IPS DF 6.9 (cell line): ENCODE data around the gene PSMA6.
A peak's percentile ranks its signal among the peaks of the same experiment; 100 is the strongest.
"Not testable (repeated sequence)": the region's sequence is repeated elsewhere in the genome, so short reads cannot be mapped to it uniquely, and the experiment has no call there.

Experiments
- DNase-seq: peaks from one replicate; pipeline ENCODE4 v3.0.0-alpha.2; 2013; ENCODE audit warnings: low read depth, low spot score
- H3K27ac ChIP-seq: one replicate; pipeline ENCODE4 v1.5.1; 2013; ENCODE audit warnings: low read length, control low read depth
- H3K27me3 ChIP-seq: 2 replicates; pipeline ENCODE4 v1.6.1; 2013; ENCODE audit warnings: mild to moderate bottlenecking, low read length; ENCODE audit not compliant: control insufficient read depth, insufficient read depth
- H3K36me3 ChIP-seq: 2 replicates; pipeline ENCODE4 v1.6.1; 2013; ENCODE audit warnings: low read length; ENCODE audit not compliant: control insufficient read depth, insufficient read depth
- H3K4me1 ChIP-seq: 2 replicates; pipeline ENCODE4 v1.6.1; 2013; ENCODE audit warnings: low read length; ENCODE audit not compliant: control insufficient read depth, insufficient read depth
- H3K4me3 ChIP-seq: 2 replicates; pipeline ENCODE4 v1.5.1; 2013; ENCODE audit warnings: mild to moderate bottlenecking, low read length
- H3K9me3 ChIP-seq: 2 replicates; pipeline ENCODE4 v1.6.1; 2013; ENCODE audit warnings: low read length, inconsistent platforms; ENCODE audit not compliant: control insufficient read depth, insufficient read depth
- WGBS: extraction: QIAGEN DNeasy Blood & Tissue Kit; methylation state at CpG from one replicate; pipeline ENCODE4 v1.1.7; 2013; ENCODE audit warnings: mixed read lengths, missing lambda C conversion rate; ENCODE audit not compliant: insufficient read length, insufficient coverage; 5-methylcytosine and 5-hydroxymethylcytosine counted together

Gene PSMA6

DNA sequence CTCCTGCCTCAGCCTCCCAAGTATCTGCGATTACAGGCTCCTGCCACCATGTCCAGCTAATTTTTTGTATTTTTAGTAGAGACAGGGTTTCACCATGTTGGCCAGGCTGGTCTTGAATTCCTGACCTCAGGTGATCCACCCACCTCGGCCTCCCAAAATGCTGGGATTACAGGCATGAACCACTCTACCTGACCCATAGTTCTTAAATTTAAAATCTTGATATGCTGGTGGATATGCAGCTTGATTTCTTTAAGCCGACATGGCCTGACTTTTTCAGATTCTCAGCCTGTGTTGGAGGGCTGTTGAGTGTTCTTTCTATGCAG lies 44.0 kb downstream of the PSMA6 start:
- no CpG with 5 or more reads among the region's 3 CpGs for WGBS
- not testable (repeated sequence) for H3K4me3 ChIP-seq, H3K4me1 ChIP-seq, H3K27me3 ChIP-seq, H3K36me3 ChIP-seq, H3K9me3 ChIP-seq, H3K27ac ChIP-seq, DNase-seq

DNA sequence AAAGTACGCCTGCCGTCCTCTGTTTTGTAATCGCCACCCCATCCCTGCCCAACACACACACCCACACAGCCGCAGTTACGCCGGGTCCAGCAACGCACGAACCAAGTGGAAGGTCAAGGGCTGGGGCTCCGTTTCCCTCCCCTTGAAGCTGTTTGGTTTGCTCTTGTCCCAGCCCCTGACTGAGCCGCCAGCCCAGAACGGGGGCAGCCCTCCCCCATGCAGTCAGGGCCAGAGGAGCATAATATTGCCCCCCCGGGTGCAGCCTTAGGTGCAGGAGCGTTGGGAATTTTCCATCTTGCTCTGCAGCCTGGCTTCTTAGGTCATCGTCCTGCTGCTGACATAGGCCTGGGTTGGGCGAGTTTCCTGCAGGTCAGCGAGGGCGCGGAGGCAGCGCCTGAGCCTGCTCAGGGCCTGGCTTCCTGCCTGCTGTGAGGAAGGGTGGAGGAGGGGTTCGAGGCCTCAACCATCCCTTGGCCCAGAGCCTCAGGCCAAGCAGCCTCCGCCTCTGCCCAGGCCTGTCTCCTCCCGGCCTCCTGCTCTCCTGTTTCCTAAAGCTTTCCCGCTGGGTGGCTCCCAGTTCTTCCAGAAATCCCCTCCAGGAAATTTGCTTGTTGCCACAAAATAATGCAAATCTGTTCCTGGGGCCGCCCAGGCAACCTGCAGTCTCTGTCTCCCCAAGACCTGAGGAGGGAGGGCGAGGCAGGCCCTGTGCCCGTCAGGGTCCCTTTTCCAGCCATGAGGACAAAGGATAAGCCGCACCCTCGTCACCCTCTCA lies 44.5 kb downstream of the PSMA6 start:
- Histone ChIP-seq H3K27me3 (no peaks in the 10 kb centered on the region), H3K4me3 (no peak overlapping the region), H3K9me3 (no peaks in the 10 kb centered on the region), H3K36me3 (no peaks in the 10 kb centered on the region), H3K4me1 (peaks cover 9% of the 10 kb centered on the region), H3K27ac (no peak overlapping the region)
- DNase-seq: peak; percentile 39
- WGBS: no CpG with 5 or more reads among the region's 28 CpGs

DNA sequence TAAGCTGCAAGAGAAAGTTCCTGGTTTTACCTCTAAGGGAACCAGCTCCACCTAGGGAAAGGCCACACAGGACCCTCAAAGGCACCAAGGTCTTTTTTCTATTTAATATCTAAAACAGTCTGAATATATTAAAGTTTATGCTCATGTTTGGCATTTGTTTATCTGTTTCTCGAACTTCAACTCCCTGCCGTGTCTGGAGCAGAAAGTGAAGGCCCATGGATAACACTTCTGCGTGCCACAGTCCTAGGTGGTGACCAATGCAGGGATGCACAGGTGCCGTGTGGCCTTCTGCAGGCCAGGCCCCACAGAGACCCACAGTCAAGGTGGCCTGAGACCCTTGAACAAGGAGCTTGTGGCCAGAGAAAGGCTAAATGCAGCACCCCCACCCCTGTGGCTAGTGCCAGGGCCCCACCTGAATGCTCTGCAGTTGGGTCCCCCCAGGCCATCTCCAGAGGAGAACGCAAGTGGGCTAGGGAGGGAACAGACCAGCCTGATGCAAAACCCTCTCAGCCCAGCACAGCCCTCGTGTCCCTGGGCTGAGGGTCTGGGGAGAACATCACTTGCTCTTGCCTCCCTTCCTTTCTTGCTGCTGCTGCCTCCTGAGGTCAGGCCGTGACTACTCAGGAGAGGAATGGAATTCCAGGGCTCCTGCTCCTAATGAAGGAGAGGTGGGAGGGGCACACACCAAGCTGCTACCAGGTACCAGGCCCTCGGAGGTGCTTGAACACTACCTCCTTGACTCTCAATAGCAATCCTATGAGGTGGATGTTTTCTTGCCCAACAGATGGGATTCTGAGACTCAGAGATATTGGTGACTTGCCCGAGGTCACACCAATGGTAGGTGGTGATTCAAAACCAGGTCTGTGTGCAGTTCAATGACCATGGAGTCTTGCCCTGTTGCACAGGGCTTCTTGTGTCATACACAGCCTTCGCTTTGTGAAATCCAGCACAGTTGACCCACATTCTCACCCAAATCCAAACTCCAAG lies 45.4 kb downstream of the PSMA6 start:
- Histone ChIP-seq H3K9me3 (no peaks in the 10 kb centered on the region), H3K27me3 (no peaks in the 10 kb centered on the region), H3K36me3 (no peaks in the 10 kb centered on the region), H3K4me3 (no peak overlapping the region), H3K27ac (no peak overlapping the region), H3K4me1 (peaks cover 9% of the 10 kb centered on the region)
- no CpG with 5 or more reads among the region's 10 CpGs for WGBS
- DNase-seq: no peak

DNA sequence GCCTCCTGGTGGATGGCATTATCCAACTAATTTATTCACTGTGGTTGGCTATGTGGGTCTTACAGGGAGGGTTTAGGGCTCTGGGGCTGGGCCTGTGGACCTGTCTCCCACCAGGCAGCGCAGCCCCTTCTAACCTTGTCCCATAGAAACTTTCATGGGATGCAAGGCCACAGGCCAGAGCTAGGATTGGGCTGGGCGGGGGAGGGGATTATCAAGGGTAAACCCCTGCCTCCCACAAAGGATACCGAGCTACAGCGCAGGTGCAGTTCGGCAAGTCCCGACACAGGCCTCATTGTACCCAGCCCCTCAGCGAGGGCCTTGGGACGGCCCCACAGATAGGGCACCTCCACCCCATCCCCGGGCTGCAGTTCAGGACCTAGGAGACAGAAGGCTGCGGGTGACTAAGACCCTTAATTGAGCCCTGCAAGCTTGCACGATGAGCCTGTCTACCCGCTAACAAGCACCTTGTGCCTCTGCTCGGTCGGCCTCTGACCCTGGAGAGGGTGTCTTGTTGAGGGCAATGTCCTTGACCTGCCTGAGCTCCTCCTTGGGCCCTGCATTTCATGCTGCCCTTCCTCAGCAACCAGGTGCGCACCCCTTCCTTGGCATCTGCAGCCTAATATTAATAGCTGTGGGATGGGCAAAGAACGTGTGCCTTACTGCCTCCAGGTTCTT lies 46.7 kb downstream of the PSMA6 start:
- Histone ChIP-seq H3K27me3 (no peaks in the 10 kb centered on the region), H3K4me1 (peaks cover 7% of the 10 kb centered on the region; the same call in 1 of the 2 replicates), H3K4me3 (no peak overlapping the region), H3K27ac (no peak overlapping the region), H3K9me3 (no peaks in the 10 kb centered on the region), H3K36me3 (no peaks in the 10 kb centered on the region)
- DNase-seq: no peak
- WGBS: no CpG with 5 or more reads among the region's 16 CpGs

DNA sequence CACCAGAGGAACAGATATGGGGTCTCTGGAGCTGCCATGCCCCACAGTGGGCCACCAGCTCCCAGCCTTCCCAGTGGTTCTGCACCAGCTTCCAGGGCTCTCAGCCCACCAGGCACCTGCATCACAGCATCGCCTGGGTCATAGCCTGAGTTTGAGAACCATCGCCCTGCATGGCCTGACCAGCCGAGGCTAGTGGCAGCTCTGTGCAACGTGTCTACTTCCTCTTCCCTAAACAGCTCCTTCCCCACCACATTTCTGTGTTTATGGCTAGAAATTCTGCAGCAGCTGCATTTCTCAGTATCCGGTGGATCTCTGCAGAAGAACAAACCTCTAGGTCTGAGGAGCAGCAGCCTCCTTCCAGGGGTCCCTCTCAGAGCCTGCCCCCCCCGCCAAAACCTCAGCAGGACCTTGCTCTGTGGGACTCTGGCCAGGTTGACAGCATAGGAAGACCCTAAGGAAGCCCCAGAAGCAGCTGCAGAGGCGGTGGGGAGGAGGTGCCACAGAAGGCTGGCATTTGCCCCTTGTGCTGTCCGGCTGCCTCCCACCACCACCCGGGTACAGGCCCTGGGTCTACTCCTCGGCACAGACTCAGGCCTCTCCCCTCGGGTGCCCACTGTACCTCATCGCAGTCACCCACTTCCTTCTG lies 47.7 kb downstream of the PSMA6 start:
- WGBS: no CpG with 5 or more reads among the region's 12 CpGs
- no peak for DNase-seq
- Histone ChIP-seq H3K27ac (no peak overlapping the region), H3K4me1 (peaks cover 7% of the 10 kb centered on the region; the same call in 1 of the 2 replicates), H3K36me3 (no peaks in the 10 kb centered on the region), H3K27me3 (no peaks in the 10 kb centered on the region), H3K9me3 (no peaks in the 10 kb centered on the region), H3K4me3 (no peak overlapping the region)

DNA sequence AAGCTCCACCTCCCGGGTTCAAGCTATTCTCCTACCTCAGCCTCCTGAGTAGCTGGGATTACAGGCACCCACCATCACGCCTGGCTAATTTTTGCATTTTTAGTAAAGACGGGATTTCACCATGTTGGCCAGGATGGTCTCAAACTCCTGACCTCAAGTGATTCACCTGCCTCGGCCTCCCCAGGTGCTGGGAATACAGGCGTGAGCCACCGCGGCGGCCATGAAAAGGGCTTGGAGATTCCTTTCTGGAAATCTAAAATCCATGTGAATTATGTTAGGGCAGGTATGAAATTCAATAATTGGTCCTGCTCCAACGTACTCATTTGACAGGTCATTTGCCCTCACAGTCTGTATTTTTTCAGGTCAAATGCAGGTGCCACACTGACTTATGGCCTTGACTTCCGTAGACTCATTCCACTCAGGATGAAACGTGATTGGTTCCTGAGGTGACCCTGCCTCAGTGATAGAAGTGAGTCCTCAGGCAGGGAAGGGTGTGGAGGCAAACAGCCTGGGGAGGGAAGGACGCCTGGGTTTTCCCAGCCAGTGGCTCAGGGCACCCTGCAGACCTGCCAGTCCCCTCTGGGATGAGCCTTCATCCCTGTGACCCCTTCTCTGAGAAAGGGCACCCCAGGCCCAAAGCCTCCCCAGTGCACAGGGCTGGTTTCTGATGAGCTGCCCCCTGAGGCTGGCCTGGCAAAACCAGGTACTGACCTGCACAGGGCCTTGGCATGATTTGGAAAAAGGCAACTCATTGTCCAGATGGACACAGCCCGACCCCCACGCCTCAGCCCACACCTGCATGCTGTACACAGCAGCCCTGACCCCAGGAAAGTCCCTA lies 48.7 kb downstream of the PSMA6 start:
- peaks cover 7% of the 10 kb centered on the region; the same call in 1 of the 2 replicates for H3K4me1 ChIP-seq
- no peak overlapping the region for H3K27ac ChIP-seq
- WGBS: no CpG with 5 or more reads among the region's 14 CpGs
- H3K27me3 ChIP-seq: no peaks in the 10 kb centered on the region
- no peaks in the 10 kb centered on the region for H3K9me3 ChIP-seq
- no peak for DNase-seq
- no peak overlapping the region for H3K4me3 ChIP-seq
- H3K36me3 ChIP-seq: no peaks in the 10 kb centered on the region

DNA sequence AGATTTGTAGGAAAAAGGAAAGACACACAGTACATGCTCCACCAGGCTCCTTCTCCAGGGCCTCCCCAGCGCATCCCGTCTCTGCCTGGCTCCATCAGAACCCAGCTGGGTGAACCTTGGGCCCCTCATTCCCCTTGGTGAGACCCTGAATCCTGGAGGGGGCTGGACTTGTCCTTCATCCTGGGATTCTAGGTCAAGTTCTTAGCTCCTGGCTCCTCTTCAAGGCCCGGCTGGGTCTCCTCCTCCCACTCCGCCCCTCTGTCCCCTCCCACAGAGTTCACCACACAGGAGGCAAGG lies 49.2 kb downstream of the PSMA6 start:
- Histone ChIP-seq H3K27ac (no peak overlapping the region), H3K9me3 (no peaks in the 10 kb centered on the region), H3K27me3 (no peaks in the 10 kb centered on the region), H3K4me1 (peaks cover 7% of the 10 kb centered on the region; the same call in 1 of the 2 replicates), H3K36me3 (no peaks in the 10 kb centered on the region), H3K4me3 (no peak overlapping the region)
- DNase-seq: no peak
- WGBS: no CpG with 5 or more reads among the region's 4 CpGs

DNA sequence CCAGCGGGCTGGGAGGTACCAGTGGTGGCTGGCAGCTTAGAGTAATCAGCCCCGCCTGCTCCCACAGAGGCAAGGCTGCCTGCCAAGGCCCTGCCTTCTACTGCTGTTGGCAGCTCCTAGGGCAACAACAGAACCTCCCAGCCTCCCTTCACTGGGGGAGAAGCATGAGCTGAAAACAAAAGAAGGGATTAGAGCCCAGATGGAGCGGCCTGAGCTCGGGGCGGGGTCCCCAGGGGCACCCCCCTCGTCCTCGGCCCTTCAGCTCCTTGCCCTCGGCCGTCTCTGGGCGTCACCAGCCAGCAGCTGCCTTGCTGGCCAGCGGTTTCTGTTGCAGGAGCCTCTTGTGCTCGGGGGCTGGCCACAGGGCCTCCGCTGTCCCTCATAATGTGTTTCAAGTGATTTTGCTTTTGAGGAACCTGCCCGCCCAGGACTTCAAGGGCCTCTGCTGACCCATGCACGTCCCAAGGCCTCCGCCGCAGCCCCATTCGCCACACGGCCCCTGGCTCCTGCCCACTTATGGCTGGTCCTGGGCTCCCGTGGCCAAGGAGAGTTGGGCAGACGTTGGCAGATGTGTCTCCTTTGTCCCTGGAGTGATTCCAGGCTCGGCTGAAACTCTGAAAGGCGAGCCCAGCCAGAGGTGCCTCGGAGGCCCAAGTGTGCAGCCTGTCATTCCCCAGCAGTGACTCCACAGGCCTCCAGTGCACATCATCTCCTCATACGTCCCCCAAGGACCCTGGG lies 49.7 kb downstream of the PSMA6 start:
- Histone ChIP-seq H3K27me3 (no peaks in the 10 kb centered on the region), H3K4me1 (peaks cover 5% of the 10 kb centered on the region; the same call in 1 of the 2 replicates), H3K36me3 (no peaks in the 10 kb centered on the region), H3K9me3 (no peaks in the 10 kb centered on the region), H3K27ac (no peak overlapping the region), H3K4me3 (no peak overlapping the region)
- DNase-seq: no peak
- WGBS: no CpG with 5 or more reads among the region's 25 CpGs

DNA sequence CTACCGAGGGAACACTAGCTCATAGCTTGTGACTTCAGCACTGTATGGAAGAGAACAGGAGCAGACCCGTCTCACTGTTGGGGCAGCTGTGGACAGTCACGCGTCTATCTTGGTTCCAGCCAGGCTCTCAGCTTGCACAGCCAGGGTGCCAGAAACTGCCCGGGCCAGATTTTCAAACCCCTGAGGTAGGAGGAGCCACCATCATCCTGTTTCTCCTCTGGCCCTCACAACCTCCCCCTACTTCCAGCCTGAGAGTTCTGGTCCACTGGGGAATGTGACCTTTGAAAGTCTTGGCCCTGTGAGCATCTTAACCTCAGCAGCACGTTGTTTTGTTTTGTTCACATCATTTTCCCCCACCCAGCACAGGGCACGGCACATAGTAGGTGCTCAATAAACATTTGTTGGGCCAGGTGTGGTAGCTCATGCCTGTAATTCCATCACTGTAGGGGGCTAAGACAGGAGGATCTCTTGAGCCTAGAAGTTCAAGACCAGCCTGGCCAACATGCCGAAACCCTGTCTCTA lies 50.4 kb downstream of the PSMA6 start:
- Histone ChIP-seq H3K9me3 (no peaks in the 10 kb centered on the region), H3K27me3 (no peaks in the 10 kb centered on the region), H3K27ac (no peak overlapping the region), H3K4me1 (peaks cover 6% of the 10 kb centered on the region; the same call in 1 of the 2 replicates), H3K36me3 (no peaks in the 10 kb centered on the region), H3K4me3 (no peak overlapping the region)
- DNase-seq: no peak
- no CpG with 5 or more reads among the region's 8 CpGs for WGBS
